Loucy (cell line): Measurements from ENCODE around the gene USP25.

ENCODE experiments used
- H2AFZ ChIP-seq: fragments of 200-600 bp; sonication (generic); 2 replicates; pipeline ENCODE4 v1.6.0; 2016; ENCODE audit warnings: antibody characterized with exemption, mild to moderate bottlenecking, low read length, moderate library complexity
- H3F3A ChIP-seq: fragments of 200-600 bp; 2 replicates; pipeline ENCODE4 v1.6.0; 2016; ENCODE audit warnings: antibody characterized with exemption, low read depth, mild to moderate bottlenecking
- H3K27me3 ChIP-seq: fragments of 200-600 bp; sonication (generic); 2 replicates; pipeline ENCODE4 v1.6.1; 2014; ENCODE audit warnings: low read length, mild to moderate bottlenecking; ENCODE audit not compliant: insufficient read depth, poor library complexity, severe bottlenecking
- H3K36me3 ChIP-seq: fragments of 200-600 bp; sonication (generic); 2 replicates; pipeline ENCODE4 v1.6.1; 2016; ENCODE audit warnings: low read length; ENCODE audit not compliant: insufficient read depth
- H3K4me1 ChIP-seq: fragments of 200-600 bp; sonication (generic); 2 replicates; pipeline ENCODE4 v1.5.1; 2014; ENCODE audit warnings: low read length, mild to moderate bottlenecking; ENCODE audit not compliant: insufficient read depth, poor library complexity, severe bottlenecking
- H3K4me2 ChIP-seq: fragments of 200-600 bp; sonication (generic); 2 replicates; pipeline ENCODE4 v1.6.0; 2014; ENCODE audit warnings: antibody characterized with exemption, low read length, low read depth, mild to moderate bottlenecking; ENCODE audit not compliant: poor library complexity, severe bottlenecking
- H3K4me3 ChIP-seq: fragments of 200-600 bp; sonication (generic); 2 replicates; pipeline ENCODE4 v1.5.1; 2014; ENCODE audit warnings: low read length, mild to moderate bottlenecking, mixed read lengths; ENCODE audit not compliant: poor library complexity, severe bottlenecking
- H3K79me2 ChIP-seq: fragments of 200-600 bp; sonication (generic); 2 replicates; pipeline ENCODE4 v1.6.1; 2014; ENCODE audit warnings: low read length; ENCODE audit not compliant: insufficient read depth
- H3K9ac ChIP-seq: fragments of 200-600 bp; sonication (generic); 2 replicates; pipeline ENCODE4 v1.6.0; 2014; ENCODE audit warnings: mild to moderate bottlenecking, low read depth, low read length, moderate library complexity; ENCODE audit not compliant: poor library complexity, severe bottlenecking
- H3K9me2 ChIP-seq: fragments of 200-600 bp; sonication (generic); replicated peaks from 2 replicates; pipeline ENCODE4 v1.6.1; 2016; ENCODE audit warnings: low read depth, low read length, mixed read lengths
- H3K9me3 ChIP-seq: fragments of 200-600 bp; sonication (generic); 2 replicates; pipeline ENCODE4 v1.6.1; 2014; ENCODE audit warnings: mild to moderate bottlenecking, antibody characterized with exemption, low read length, low read depth; ENCODE audit not compliant: insufficient read depth
- H4K20me1 ChIP-seq: fragments of 200-600 bp; sonication (generic); 2 replicates; pipeline ENCODE4 v1.6.0; 2014; ENCODE audit warnings: antibody characterized with exemption, low read length, mild to moderate bottlenecking; ENCODE audit not compliant: insufficient read depth, poor library complexity, severe bottlenecking
- EZH2phosphoT487 ChIP-seq: fragments of 200-600 bp; IDR thresholded peaks from 2 replicates; pipeline ENCODE4 v1.6.1; 2018; ENCODE audit warnings: antibody characterized with exemption, mild to moderate bottlenecking, moderate library complexity, borderline replicate concordance
- TF ChIP-seq, protein P1 (sequence below): fragments of 200-600 bp; sonication (generic); conservative IDR thresholded peaks from 2 replicates; pipeline ENCODE4 v1.5.1; 2014; ENCODE audit warnings: mild to moderate bottlenecking, antibody characterized with exemption, low read length

The USP25 gene

DNA sequence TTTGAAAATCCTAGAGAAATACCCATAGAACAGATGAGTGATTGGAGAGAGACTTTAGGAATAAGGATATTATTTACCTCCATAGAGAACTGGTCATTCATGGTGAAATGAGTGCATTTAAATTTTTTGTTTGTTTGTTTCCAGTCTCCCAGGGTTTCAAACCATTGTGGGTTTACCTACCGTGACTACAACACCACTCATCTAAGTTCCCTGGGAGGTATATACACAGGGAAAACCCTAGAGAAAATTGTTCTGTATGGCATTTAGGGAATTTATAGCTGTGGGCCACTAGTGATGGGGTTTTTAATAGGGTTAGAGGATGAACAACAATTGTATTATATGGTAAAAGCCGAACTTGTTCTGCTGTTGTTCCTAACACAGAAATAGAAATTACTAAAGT lies 109.2 kb downstream of the USP25 start:
- Histone ChIP-seq H3K36me3 (peaks cover 4% of the 10 kb centered on the region; the same call in 1 of the 2 replicates), H3F3A (no peaks in the 10 kb centered on the region), H4K20me1 (no peaks in the 10 kb centered on the region), H3K79me2 (no peaks in the 10 kb centered on the region), H3K9me2 (no peaks in the 10 kb centered on the region), H3K9me3 (no peaks in the 10 kb centered on the region), H3K4me2 (no peak overlapping the region), H3K4me1 (no peaks in the 10 kb centered on the region), H3K27me3 (no peaks in the 10 kb centered on the region), H2AFZ (no peak overlapping the region), H3K4me3 (no peak overlapping the region), H3K9ac (no peak overlapping the region)
- TF ChIP-seq, protein P1, sequence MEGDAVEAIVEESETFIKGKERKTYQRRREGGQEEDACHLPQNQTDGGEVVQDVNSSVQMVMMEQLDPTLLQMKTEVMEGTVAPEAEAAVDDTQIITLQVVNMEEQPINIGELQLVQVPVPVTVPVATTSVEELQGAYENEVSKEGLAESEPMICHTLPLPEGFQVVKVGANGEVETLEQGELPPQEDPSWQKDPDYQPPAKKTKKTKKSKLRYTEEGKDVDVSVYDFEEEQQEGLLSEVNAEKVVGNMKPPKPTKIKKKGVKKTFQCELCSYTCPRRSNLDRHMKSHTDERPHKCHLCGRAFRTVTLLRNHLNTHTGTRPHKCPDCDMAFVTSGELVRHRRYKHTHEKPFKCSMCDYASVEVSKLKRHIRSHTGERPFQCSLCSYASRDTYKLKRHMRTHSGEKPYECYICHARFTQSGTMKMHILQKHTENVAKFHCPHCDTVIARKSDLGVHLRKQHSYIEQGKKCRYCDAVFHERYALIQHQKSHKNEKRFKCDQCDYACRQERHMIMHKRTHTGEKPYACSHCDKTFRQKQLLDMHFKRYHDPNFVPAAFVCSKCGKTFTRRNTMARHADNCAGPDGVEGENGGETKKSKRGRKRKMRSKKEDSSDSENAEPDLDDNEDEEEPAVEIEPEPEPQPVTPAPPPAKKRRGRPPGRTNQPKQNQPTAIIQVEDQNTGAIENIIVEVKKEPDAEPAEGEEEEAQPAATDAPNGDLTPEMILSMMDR: no peak
- no peak for TF ChIP-seq EZH2phosphoT487

DNA sequence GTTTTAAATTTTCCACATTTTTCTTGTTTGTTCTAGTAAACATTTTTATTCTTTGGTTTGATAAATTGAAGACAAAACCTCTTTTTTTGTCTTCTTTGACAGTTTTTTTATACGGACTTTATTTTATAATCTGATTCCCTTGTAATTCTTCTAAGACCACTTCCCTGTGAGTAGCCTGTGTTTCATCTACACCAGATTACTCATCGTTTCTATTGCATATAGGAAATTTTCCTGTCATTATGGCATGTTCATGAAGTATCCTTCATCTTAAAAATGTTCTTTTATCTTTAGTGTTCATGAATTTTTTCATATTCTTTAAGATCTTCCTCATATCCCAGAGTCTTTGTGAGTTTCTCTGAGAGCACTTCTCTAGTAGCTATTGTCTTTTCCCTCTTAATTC lies 109.8 kb downstream of the USP25 start:
- no peaks in the 10 kb centered on the region for H3K79me2 ChIP-seq
- H3K36me3 ChIP-seq: peaks cover 4% of the 10 kb centered on the region; the same call in 1 of the 2 replicates

GRCh38 chr21:15840406-15840805 lies 110.6 kb downstream of the USP25 start:
- no peaks in the 10 kb centered on the region for H3K4me1 ChIP-seq
- H3K9me2 ChIP-seq: no peaks in the 10 kb centered on the region
- no peaks in the 10 kb centered on the region for H3K27me3 ChIP-seq
- no peaks in the 10 kb centered on the region for H4K20me1 ChIP-seq
- no peaks in the 10 kb centered on the region for H3K79me2 ChIP-seq
- H3K4me3 ChIP-seq: no peak overlapping the region
- TF ChIP-seq, protein P1: no peak
- TF ChIP-seq EZH2phosphoT487: no peak
- H2AFZ ChIP-seq: no peak overlapping the region
- no peaks in the 10 kb centered on the region for H3F3A ChIP-seq
- peaks cover 4% of the 10 kb centered on the region; the same call in 1 of the 2 replicates for H3K36me3 ChIP-seq
- no peak overlapping the region for H3K4me2 ChIP-seq
- H3K9me3 ChIP-seq: no peaks in the 10 kb centered on the region
- no peak overlapping the region for H3K9ac ChIP-seq

More for the DNA sequence above, 109.8 kb downstream of the USP25 start:
- no peaks in the 10 kb centered on the region for H3K9me2 ChIP-seq
- H2AFZ ChIP-seq: no peak overlapping the region
- no peaks in the 10 kb centered on the region for H3K27me3 ChIP-seq
- no peaks in the 10 kb centered on the region for H3F3A ChIP-seq
- no peaks in the 10 kb centered on the region for H4K20me1 ChIP-seq
- TF ChIP-seq EZH2phosphoT487: no peak
- TF ChIP-seq, protein P1: no peak
- H3K9ac ChIP-seq: no peak overlapping the region
- H3K4me1 ChIP-seq: no peaks in the 10 kb centered on the region
- H3K4me3 ChIP-seq: no peak overlapping the region
- no peak overlapping the region for H3K4me2 ChIP-seq
- no peaks in the 10 kb centered on the region for H3K9me3 ChIP-seq
